HFFc6 (cell line): ENCODE results near the gene FRMD1. TPM values are rescaled to one million over a fixed set of nuclear protein-coding genes. Genes with fewer than 3 reads are reported as not detected.

Source experiments
- DNase-seq: peaks from one replicate; pipeline ENCODE4 v3.0.0-alpha.2; 2018
- H3K27ac Mint-ChIP-seq: 2 replicates; pipeline ENCODE4 v1.8.0; 2020; ENCODE audit warnings: mild to moderate bottlenecking, mixed read lengths
- H3K27me3 Mint-ChIP-seq: 2 replicates; pipeline ENCODE4 v1.8.0; 2021; ENCODE audit warnings: mild to moderate bottlenecking, moderate library complexity, mixed read lengths; ENCODE audit not compliant: insufficient read depth
- H3K36me3 Mint-ChIP-seq: 2 replicates; pipeline ENCODE4 v1.8.0; 2021; ENCODE audit warnings: low read depth, mixed read lengths
- H3K4me1 Mint-ChIP-seq: 2 replicates; pipeline ENCODE4 v1.8.0; 2020; ENCODE audit warnings: low read depth, mixed read lengths
- H3K4me3 Mint-ChIP-seq: 2 replicates; pipeline ENCODE4 v1.8.0; 2020; ENCODE audit warnings: mild to moderate bottlenecking, moderate library complexity, mixed read lengths
- H3K9me3 Mint-ChIP-seq: 2 replicates; pipeline ENCODE4 v1.8.0; 2020; ENCODE audit warnings: mild to moderate bottlenecking, mixed read lengths
- CTCF ChIP-seq: fragments of 200-600 bp; sonication (generic); IDR thresholded peaks from 2 replicates; pipeline ENCODE4 v1.5.0; 2021; ENCODE audit warnings: antibody characterized with exemption, mild to moderate bottlenecking
- total RNA-seq, 6 experiments: library from RNA; stranded (reverse); fragmentation: NEBNext Ultra II Directional; extraction: Animal tissue kit (Norgen Biotek cat#: 25700); gene quantifications; 2 replicates in 1 of 6; 3 replicates in 5 of 6; pipeline ENCODE4 v1.2.3, GENCODE V29; 2021

Gene FRMD1
- total RNA-seq, 6 experiments from 2014 or later, result not detected

- Mint-ChIP-seq H3K27ac (no peak overlapping the region), H3K9me3 (peaks cover 32% of the 10 kb centered on the region), H3K4me3 (no peak overlapping the region), H3K36me3 (peaks cover 26% of the 10 kb centered on the region), H3K27me3 (peaks cover 57% of the 10 kb centered on the region), H3K4me1 (peaks cover 8% of the 10 kb centered on the region)
- no peak for TF ChIP-seq CTCF
- DNase-seq, result no peak
Measured at GRCh38 chr6:168017629-168018028, 61.4 kb downstream of the FRMD1 start.

GRCh38 chr6:168016721-168017525 lies 62.1 kb downstream of the FRMD1 start:
- H3K4me1 Mint-ChIP-seq, result peaks cover 8% of the 10 kb centered on the region
- H3K9me3 Mint-ChIP-seq, result peaks cover 39% of the 10 kb centered on the region
- DNase-seq, result no peak
- no peak for TF ChIP-seq CTCF
- peaks cover 57% of the 10 kb centered on the region for H3K27me3 Mint-ChIP-seq
- no peak overlapping the region for H3K27ac Mint-ChIP-seq
- peaks cover 31% of the 10 kb centered on the region for H3K36me3 Mint-ChIP-seq
- H3K4me3 Mint-ChIP-seq, result no peak overlapping the region

DNA sequence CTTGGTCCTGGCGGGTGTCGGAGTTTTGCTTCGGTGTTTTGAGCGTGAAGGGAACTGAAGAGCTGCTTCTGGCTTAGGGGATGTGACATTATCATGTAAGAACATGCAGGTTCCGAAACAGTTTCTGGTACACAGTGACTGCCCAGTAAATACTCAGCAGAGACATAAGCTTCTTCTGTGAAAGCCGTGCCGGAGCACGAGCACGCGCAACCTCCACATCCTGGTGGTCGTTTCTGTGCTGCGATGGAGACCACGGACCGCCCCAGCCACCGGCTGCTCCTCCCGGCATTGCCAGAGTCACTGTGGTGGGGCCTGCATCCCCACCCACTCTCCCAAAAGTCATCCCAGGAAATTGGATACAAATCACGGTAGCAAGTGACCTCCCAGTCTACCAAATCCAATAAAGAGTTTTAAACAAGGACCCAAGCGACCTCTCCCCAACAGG lies 62.8 kb downstream of the FRMD1 start:
- Mint-ChIP-seq H3K4me1 (peaks cover 8% of the 10 kb centered on the region), H3K27ac (no peak overlapping the region), H3K36me3 (peaks cover 38% of the 10 kb centered on the region), H3K4me3 (no peak overlapping the region), H3K9me3 (peaks cover 46% of the 10 kb centered on the region), H3K27me3 (peaks cover 62% of the 10 kb centered on the region)
- TF ChIP-seq CTCF, result no peak
- DNase-seq, result no peak

- Mint-ChIP-seq H3K4me3 (no peak overlapping the region), H3K27me3 (peaks cover 59% of the 10 kb centered on the region), H3K27ac (no peak overlapping the region), H3K4me1 (peaks cover 8% of the 10 kb centered on the region), H3K36me3 (peaks cover 43% of the 10 kb centered on the region), H3K9me3 (peaks cover 52% of the 10 kb centered on the region)
- no peak for DNase-seq
- TF ChIP-seq CTCF, result no peak
Measured at GRCh38 chr6:168015482-168016175, 63.4 kb downstream of the FRMD1 start.

- no peak for DNase-seq
- Mint-ChIP-seq H3K27ac (no peak overlapping the region), H3K4me1 (peaks cover 8% of the 10 kb centered on the region), H3K4me3 (no peak overlapping the region), H3K9me3 (peaks cover 58% of the 10 kb centered on the region), H3K27me3 (peaks cover 57% of the 10 kb centered on the region), H3K36me3 (peaks cover 50% of the 10 kb centered on the region)
- no peak for TF ChIP-seq CTCF
Measured at GRCh38 chr6:168015009-168015408, 64.0 kb downstream of the FRMD1 start.
